Mesenchymal stem cell (in vitro differentiated cells and primary cell): ENCODE results near the gene EFEMP1.
A peak's percentile ranks its signal among the peaks of the same experiment; 100 is the strongest.

Source experiments
- DNase-seq: peaks from one replicate; pipeline ENCODE4 v3.0.0-alpha.2; 2013
- H2AFZ ChIP-seq: one replicate; pipeline ENCODE4 v1.6.1; 2013; ENCODE audit warnings: low read depth, mild to moderate bottlenecking, control low read depth, inconsistent platforms, low read length, moderate library complexity
- H2AK5ac ChIP-seq: 2 replicates; pipeline ENCODE4 v1.6.1; 2013; ENCODE audit warnings: low read length, moderate library complexity, mild to moderate bottlenecking, inconsistent platforms; ENCODE audit not compliant: severe bottlenecking
- H2BK120ac ChIP-seq: one replicate; pipeline ENCODE4 v1.6.1; 2013; ENCODE audit warnings: low read depth, mild to moderate bottlenecking, inconsistent platforms, low read length, moderate library complexity
- H2BK12ac ChIP-seq, 2 experiments: one replicate each; pipeline ENCODE4 v1.6.1; 2013; ENCODE audit warnings: inconsistent platforms in 2 of 2, low read length in 2 of 2, mild to moderate bottlenecking in 2 of 2, moderate library complexity in 2 of 2, control low read depth in 1 of 2
- H2BK15ac ChIP-seq: one replicate; pipeline ENCODE4 v1.6.1; 2013; ENCODE audit warnings: mild to moderate bottlenecking, low read depth, inconsistent platforms; ENCODE audit not compliant: poor library complexity, severe bottlenecking
- H2BK5ac ChIP-seq: 2 replicates; pipeline ENCODE4 v1.6.1; 2013; ENCODE audit warnings: low read depth, mild to moderate bottlenecking, low read length, control low read depth, inconsistent platforms; ENCODE audit not compliant: poor library complexity, severe bottlenecking
- H3K14ac ChIP-seq, 2 experiments: one replicate each; pipeline ENCODE4 v1.6.1; 2013; ENCODE audit warnings: inconsistent platforms in 2 of 2, low read length in 2 of 2, control low read depth in 1 of 2, mild to moderate bottlenecking in 1 of 2, moderate library complexity in 1 of 2
- H3K18ac ChIP-seq, 2 experiments: one replicate each; pipeline ENCODE4 v1.6.1; 2013; ENCODE audit warnings: inconsistent platforms in 2 of 2, low read length in 2 of 2, control low read depth in 1 of 2, low read depth in 1 of 2, mild to moderate bottlenecking in 1 of 2
- H3K23ac ChIP-seq, 2 experiments: one replicate each; pipeline ENCODE4 v1.6.1; 2013; ENCODE audit warnings: inconsistent platforms in 2 of 2, low read length in 2 of 2, mild to moderate bottlenecking in 2 of 2, moderate library complexity in 2 of 2, control low read depth in 1 of 2
- H3K27ac ChIP-seq: 2 replicates; pipeline ENCODE4 v1.5.1; 2013; ENCODE audit warnings: mild to moderate bottlenecking, moderate library complexity, low read length, control low read depth, inconsistent platforms; ENCODE audit not compliant: poor library complexity, severe bottlenecking
- H3K27me3 ChIP-seq, 2 experiments: 2 replicates each; pipeline versions ENCODE4 v1.6.1 to v1.7.0; 2013; ENCODE audit warnings: low read length in 2 of 2, mild to moderate bottlenecking in 2 of 2, moderate library complexity in 2 of 2, control low read depth in 1 of 2, inconsistent platforms in 1 of 2; ENCODE audit not compliant: control insufficient read depth in 1 of 2, insufficient read depth in 1 of 2
- H3K36me3 ChIP-seq, 2 experiments: 2 replicates each; pipeline versions ENCODE4 v1.6.1 to v1.7.0; 2013; ENCODE audit warnings: low read length in 2 of 2, control low read depth in 1 of 2, inconsistent platforms in 1 of 2, low read depth in 1 of 2, mild to moderate bottlenecking in 1 of 2; ENCODE audit not compliant: insufficient read depth in 2 of 2, control insufficient read depth in 1 of 2
- H3K4ac ChIP-seq, 2 experiments: one replicate each; pipeline ENCODE4 v1.6.1; 2013; ENCODE audit warnings: inconsistent platforms in 2 of 2, low read length in 2 of 2, mild to moderate bottlenecking in 2 of 2, moderate library complexity in 2 of 2, control low read depth in 1 of 2, low read depth in 1 of 2
- H3K4me1 ChIP-seq: 2 replicates; pipeline ENCODE4 v1.6.1; 2013; ENCODE audit warnings: low read depth, low read length, control low read depth; ENCODE audit not compliant: control insufficient read depth, insufficient read depth
- H3K4me2 ChIP-seq: 2 replicates; pipeline ENCODE4 v1.6.1; 2013; ENCODE audit warnings: low read length, mild to moderate bottlenecking, inconsistent platforms; ENCODE audit not compliant: poor library complexity, severe bottlenecking
- H3K4me3 ChIP-seq, 2 experiments: 2 replicates each; pipeline versions ENCODE4 v1.5.1 to v1.7.0; 2013; ENCODE audit warnings: low read length in 2 of 2, mild to moderate bottlenecking in 2 of 2, control low read depth in 1 of 2, low read depth in 1 of 2; ENCODE audit not compliant: insufficient read depth in 1 of 2
- H3K79me1 ChIP-seq: replicated peaks from 2 replicates; pipeline ENCODE4 v1.6.1; 2013; ENCODE audit warnings: mild to moderate bottlenecking, control low read depth, low read length, inconsistent platforms; ENCODE audit not compliant: poor library complexity, severe bottlenecking
- H3K9ac ChIP-seq: 2 replicates; pipeline ENCODE4 v1.7.0; 2013; ENCODE audit warnings: mild to moderate bottlenecking, low read length, moderate library complexity
- H3K9me3 ChIP-seq: 2 replicates; pipeline ENCODE4 v1.7.0; 2013; ENCODE audit warnings: mild to moderate bottlenecking, low read length; ENCODE audit not compliant: control insufficient read depth
- H4K8ac ChIP-seq: one replicate; pipeline ENCODE4 v1.6.1; 2013; ENCODE audit warnings: inconsistent platforms, mild to moderate bottlenecking, low read length, moderate library complexity
- H4K91ac ChIP-seq: one replicate; pipeline ENCODE4 v1.6.1; 2013; ENCODE audit warnings: mild to moderate bottlenecking, low read length, inconsistent platforms
- WGBS: methylation state at CpG from one replicate; pipeline ENCODE4 v1.1.7; 2013; ENCODE audit warnings: mixed read lengths; 5-methylcytosine and 5-hydroxymethylcytosine counted together

The EFEMP1 gene

DNA sequence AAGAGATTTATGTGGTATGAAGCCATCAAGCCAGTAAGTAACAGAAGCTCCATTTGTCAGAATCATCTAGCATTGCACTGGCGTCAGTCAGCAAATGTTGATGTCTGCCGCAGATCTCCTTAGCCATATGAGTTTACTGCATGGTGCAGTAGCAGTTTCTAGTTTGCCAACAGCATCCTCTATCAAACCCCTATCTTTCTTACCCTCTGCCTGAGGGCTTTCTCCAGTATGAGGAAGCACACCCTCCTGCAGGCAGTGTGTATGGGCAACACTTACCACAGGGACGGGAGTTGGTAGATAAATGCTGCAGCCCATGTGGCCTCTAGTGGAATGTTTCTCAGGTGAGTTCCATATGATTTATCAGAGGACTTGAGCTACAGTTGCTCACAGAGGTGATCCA is 63.7 kb downstream of the EFEMP1 start:
- no peak overlapping the region for H2AFZ ChIP-seq
- H3K36me3 ChIP-seq = peaks cover 0 to 9% of the 10 kb centered on the region in 2 experiments
- WGBS = 96% methylated on average over 3 of the region's 3 CpGs
- H4K91ac ChIP-seq = no peak overlapping the region
- H3K4me3 ChIP-seq = no peak overlapping the region
- peak overlapping the region; percentile 39 for H2BK15ac ChIP-seq
- H3K27me3 ChIP-seq = no peaks in the 10 kb centered on the region
- H4K8ac ChIP-seq = no peak overlapping the region
- no peaks in the 10 kb centered on the region for H3K9me3 ChIP-seq
- H2AK5ac ChIP-seq = no peak overlapping the region
- H3K79me1 ChIP-seq = no peaks in the 10 kb centered on the region
- H3K18ac ChIP-seq = no peak overlapping the region
- H3K4ac ChIP-seq = no peak overlapping the region
- H2BK12ac ChIP-seq = no peak overlapping the region
- H3K27ac ChIP-seq = no peak overlapping the region
- H3K4me2 ChIP-seq = no peak overlapping the region
- H2BK5ac ChIP-seq = no peak overlapping the region
- no peak for DNase-seq
- H3K4me1 ChIP-seq = peaks cover 2% of the 10 kb centered on the region
- no peak overlapping the region for H3K9ac ChIP-seq
- no peak overlapping the region for H2BK120ac ChIP-seq
- H3K14ac ChIP-seq = no peak overlapping the region
- no peak overlapping the region for H3K23ac ChIP-seq

DNA sequence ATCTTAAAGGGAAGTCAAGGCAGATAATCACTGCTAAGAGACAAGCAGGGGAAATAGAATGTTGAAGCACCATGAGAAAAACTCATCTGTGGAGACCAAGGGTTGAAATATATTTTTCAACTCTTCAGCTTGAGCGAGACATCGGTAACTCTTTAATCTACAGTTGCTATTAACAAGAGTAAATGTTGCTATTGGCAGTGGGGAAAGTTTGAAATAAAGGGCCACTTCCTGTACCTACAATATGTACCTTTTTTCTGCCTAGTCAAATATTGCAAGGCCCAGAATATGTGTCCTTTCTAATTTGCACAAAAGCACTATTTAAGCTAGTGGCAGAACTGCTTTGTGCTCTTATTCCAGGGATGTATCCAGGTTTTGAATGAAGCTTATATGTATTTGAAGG is 65.8 kb downstream of the EFEMP1 start:
- H3K4ac ChIP-seq = no peak overlapping the region
- no peak overlapping the region for H2AFZ ChIP-seq

DNA sequence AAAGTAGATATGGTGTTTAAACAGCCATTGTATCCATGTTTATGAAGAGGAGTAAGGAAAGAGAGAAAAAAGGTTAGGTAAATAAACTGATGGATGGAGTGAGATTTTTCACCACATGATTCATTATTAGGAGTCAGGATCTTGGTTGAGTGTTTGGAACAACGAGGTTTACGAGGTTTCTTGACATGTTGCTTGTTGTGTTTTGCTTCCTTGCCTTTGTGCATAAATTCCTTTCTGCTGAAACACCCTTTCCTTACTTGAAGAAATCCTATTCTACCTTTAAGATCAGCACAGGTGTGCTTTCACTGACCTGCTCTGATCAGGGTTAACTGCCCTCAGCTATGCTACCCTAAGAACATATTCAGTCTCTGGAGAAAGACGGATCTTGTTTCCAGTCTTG is 66.6 kb downstream of the EFEMP1 start:
- no peak overlapping the region for H3K23ac ChIP-seq
- H3K36me3 ChIP-seq = peaks cover 0 to 9% of the 10 kb centered on the region in 2 experiments
- no peak overlapping the region for H2BK15ac ChIP-seq
- H3K4me2 ChIP-seq = no peak overlapping the region
- H3K79me1 ChIP-seq = no peaks in the 10 kb centered on the region
- H4K8ac ChIP-seq = no peak overlapping the region
- no peak overlapping the region for H2BK120ac ChIP-seq
- H3K9me3 ChIP-seq = no peaks in the 10 kb centered on the region
- H3K18ac ChIP-seq = no peak overlapping the region
- no peak overlapping the region for H2AK5ac ChIP-seq
- no peak overlapping the region for H3K4me3 ChIP-seq
- H3K27me3 ChIP-seq = no peaks in the 10 kb centered on the region
- H4K91ac ChIP-seq = no peak overlapping the region
- H3K9ac ChIP-seq = no peak overlapping the region
- H3K27ac ChIP-seq = no peak overlapping the region
- no peak overlapping the region for H2BK12ac ChIP-seq
- H3K14ac ChIP-seq = no peak overlapping the region
- no peak overlapping the region for H2BK5ac ChIP-seq
- H3K4me1 ChIP-seq = peaks cover 2% of the 10 kb centered on the region
- WGBS = 42% methylated on average over 3 of the region's 3 CpGs
- H3K4ac ChIP-seq = no peak overlapping the region
- no peak for DNase-seq
- no peak overlapping the region for H2AFZ ChIP-seq

More for the DNA sequence above, 65.8 kb downstream of the EFEMP1 start:
- Histone ChIP-seq H3K4me1 (peaks cover 2% of the 10 kb centered on the region), H2AK5ac (no peak overlapping the region), H3K27me3 (no peaks in the 10 kb centered on the region), H3K4me3 (no peak overlapping the region), H4K8ac (no peak overlapping the region), H3K4me2 (no peak overlapping the region), H2BK120ac (no peak overlapping the region), H3K14ac (no peak overlapping the region), H3K18ac (no peak overlapping the region), H3K27ac (no peak overlapping the region), H3K23ac (no peak overlapping the region), H2BK15ac (no peak overlapping the region), H2BK5ac (no peak overlapping the region), H3K36me3 (peaks cover 0 to 9% of the 10 kb centered on the region in 2 experiments), H3K79me1 (no peaks in the 10 kb centered on the region), H4K91ac (no peak overlapping the region), H2BK12ac (no peak overlapping the region), H3K9ac (no peak overlapping the region), H3K9me3 (no peaks in the 10 kb centered on the region)
- DNase-seq = no peak
- WGBS = 95% methylated on average over 2 of the region's 2 CpGs

DNA sequence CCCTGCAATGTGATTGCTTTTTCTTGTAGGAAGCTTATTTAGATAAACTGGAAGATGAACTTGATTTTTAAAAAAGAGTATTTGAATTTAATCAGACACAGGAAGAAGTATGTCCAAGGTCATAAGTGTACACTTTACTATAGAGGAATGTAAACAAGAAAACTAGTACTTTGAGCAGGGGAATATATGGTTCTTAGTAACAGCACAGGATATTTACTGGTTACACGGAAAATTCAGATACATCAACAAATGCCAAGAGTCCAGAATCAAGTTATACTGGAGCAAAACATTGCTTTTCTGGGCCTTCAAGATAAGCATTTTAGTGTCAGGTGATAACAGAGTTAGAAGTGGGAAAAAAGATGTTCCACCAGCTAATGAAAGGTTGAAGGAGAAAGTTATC is 75.5 kb downstream of the EFEMP1 start:
- Histone ChIP-seq H2BK5ac (no peak overlapping the region), H3K9me3 (no peaks in the 10 kb centered on the region), H3K36me3 (no peaks in the 10 kb centered on the region), H2BK12ac (no peak overlapping the region), H2AFZ (no peak overlapping the region), H3K4me1 (no peaks in the 10 kb centered on the region), H4K8ac (no peak overlapping the region), H3K4me3 (no peak overlapping the region), H3K4me2 (no peak overlapping the region), H3K27me3 (no peaks in the 10 kb centered on the region), H2AK5ac (no peak overlapping the region), H3K23ac (no peak overlapping the region), H2BK120ac (no peak overlapping the region), H2BK15ac (no peak overlapping the region), H4K91ac (no peak overlapping the region), H3K79me1 (no peaks in the 10 kb centered on the region), H3K27ac (no peak overlapping the region), H3K4ac (no peak overlapping the region), H3K14ac (no peak overlapping the region), H3K18ac (no peak overlapping the region), H3K9ac (no peak overlapping the region)
- no CpG with 5 or more reads among the region's 1 CpG for WGBS
- DNase-seq = peak; percentile 53
